Lung (tissue), 12 donors: Measurements from ENCODE around the gene FRMD4A. TPM values are rescaled to one million over a fixed set of nuclear protein-coding genes. Genes with fewer than 3 reads are reported as not detected.

ENCODE experiments used
- ATAC-seq: fragments of 200-7000 bp; cut with Tn5 transposase; one replicate; pipeline ENCODE4 v1.9.1; 2020; ENCODE audit warnings: moderate number of reproducible peaks; ENCODE audit not compliant: insufficient read depth, low FRiP score
- DNase-seq, 3 donors: peaks; one replicate each; pipeline ENCODE4 v3.0.0-alpha.2; 2013 to 2017
- H3K27ac ChIP-seq, 2 donors: one replicate each; pipeline ENCODE4 v1.5.1; 2013; ENCODE audit warnings: mild to moderate bottlenecking in 2 of 2, moderate library complexity in 2 of 2, control low read depth in 1 of 2, inconsistent platforms in 1 of 2, low read depth in 1 of 2, low read length in 1 of 2
- H3K27me3 ChIP-seq, 3 donors: one replicate each; pipeline ENCODE4 v1.5.1; 2013; ENCODE audit warnings: low read length in 2 of 3; ENCODE audit not compliant: control insufficient read depth in 3 of 3, insufficient read depth in 3 of 3
- H3K36me3 ChIP-seq, 4 donors: one replicate each; pipeline ENCODE4 v1.5.1; 2013; ENCODE audit warnings: low read length in 4 of 4, mild to moderate bottlenecking in 1 of 4, moderate library complexity in 1 of 4; ENCODE audit not compliant: control insufficient read depth in 4 of 4, insufficient read depth in 4 of 4
- H3K4me1 ChIP-seq, 5 donors: one replicate each; pipeline ENCODE4 v1.5.1; 2013; ENCODE audit warnings: low read length in 5 of 5, mild to moderate bottlenecking in 2 of 5, moderate library complexity in 1 of 5; ENCODE audit not compliant: control insufficient read depth in 5 of 5, insufficient read depth in 5 of 5
- H3K4me3 ChIP-seq: one replicate; pipeline ENCODE4 v1.5.1; 2013; ENCODE audit warnings: mild to moderate bottlenecking, control low read depth, moderate library complexity
- H3K9ac ChIP-seq, 2 donors: one replicate each; pipeline ENCODE4 v1.5.1; 2013; ENCODE audit warnings: low read length in 2 of 2, control low read depth in 1 of 2; ENCODE audit not compliant: insufficient read depth in 1 of 2
- H3K9me3 ChIP-seq, 4 donors: one replicate each; pipeline ENCODE4 v1.5.1; 2013; ENCODE audit warnings: low read length in 3 of 4, mild to moderate bottlenecking in 1 of 4, moderate library complexity in 1 of 4; ENCODE audit not compliant: control insufficient read depth in 4 of 4, insufficient read depth in 3 of 4
- CTCF ChIP-seq: IDR thresholded peaks from 2 replicates; pipeline ENCODE4 v1.5.1; 2012; ENCODE audit warnings: mild to moderate bottlenecking; ENCODE audit errors: control extremely low read depth, extremely low read depth
- WGBS, 2 donors: extraction: QIAGEN DNeasy Blood & Tissue Kit; methylation state at CpG; one replicate each; pipeline ENCODE4 v1.1.7; 2013; 5-methylcytosine and 5-hydroxymethylcytosine counted together
- polyA plus RNA-seq, 2 donors: library from polyadenylated mRNA; stranded (reverse); fragments of 200-250 nt; gene quantifications; one replicate each; pipeline ENCODE4 v1.2.1, GENCODE V29; 2013
- total RNA-seq, 2 donors: library from RNA; depleted of rRNA in 1 of 2; stranded (reverse); fragments of >200 nt in 1 of 2; gene quantifications; one replicate each; pipeline ENCODE4 v1.2.1, GENCODE V29; 2014 to 2021
- donor health status: control.
- donor health status: control.
- donor health status: Bipolar disorder and iron deficiency.
- donor health status: healthy.
- donor health status: DM: yes; HTN: yes; CAD: no.

FRMD4A gene
- total and polyA plus RNA-seq, 4 donors: 12.0 to 64.5 (median 29.3) TPM

- Histone ChIP-seq H3K9me3 (no peaks in the 10 kb centered on the region), H3K36me3 (peaks cover 0 to 9% (median 4%) of the 10 kb centered on the region in 4 donors), H3K27ac (no peak overlapping the region), H3K4me3 (no peak overlapping the region), H3K9ac (no peak overlapping the region), H3K27me3 (no peaks in the 10 kb centered on the region), H3K4me1 (peaks cover 0 to 16% (median 0%) of the 10 kb centered on the region in 5 donors)
- ATAC-seq (no peak), DNase-seq (no peak)
- no peak for TF ChIP-seq CTCF
- 93 to 94% methylated on average over 7 of the region's 7 CpGs for WGBS, 2 donors
These were observed 597.7 kb downstream of the FRMD4A start for GRCh38 chr10:13733071-13733470.

- H3K4me1 ChIP-seq: peaks cover 0 to 16% (median 0%) of the 10 kb centered on the region in 5 donors
- no peak overlapping the region for H3K9ac ChIP-seq
- no peak overlapping the region for H3K4me3 ChIP-seq
- ATAC-seq (peak; percentile 9), DNase-seq (no peak)
- H3K27me3 ChIP-seq: no peaks in the 10 kb centered on the region
- WGBS, 2 donors: 71 to 80% methylated on average over 6 of the region's 6 CpGs
- no peak overlapping the region for H3K27ac ChIP-seq
- TF ChIP-seq CTCF: no peak
- H3K9me3 ChIP-seq: no peaks in the 10 kb centered on the region
- H3K36me3 ChIP-seq: peaks cover 0 to 7% (median 3%) of the 10 kb centered on the region in 4 donors
These were observed 598.3 kb downstream of the FRMD4A start for GRCh38 chr10:13732465-13732881.

- H3K9ac ChIP-seq: no peak overlapping the region
- H3K9me3 ChIP-seq: no peaks in the 10 kb centered on the region
- H3K4me1 ChIP-seq: peaks cover 0 to 16% (median 0%) of the 10 kb centered on the region in 5 donors
- H3K27ac ChIP-seq: no peak overlapping the region
- H3K4me3 ChIP-seq: no peak overlapping the region
- no peak for DNase-seq
- no peaks in the 10 kb centered on the region for H3K27me3 ChIP-seq
- 89 to 90% methylated on average over 8 of the region's 8 CpGs for WGBS, 2 donors
- no peak for TF ChIP-seq CTCF
- peaks cover 0 to 7% (median 3%) of the 10 kb centered on the region in 4 donors for H3K36me3 ChIP-seq
- no peak for ATAC-seq
These were observed 598.9 kb downstream of the FRMD4A start for GRCh38 chr10:13731799-13732198.

- Histone ChIP-seq H3K4me1 (peaks cover 0 to 16% (median 0%) of the 10 kb centered on the region in 5 donors), H3K27me3 (no peaks in the 10 kb centered on the region), H3K9ac (no peak overlapping the region), H3K9me3 (no peaks in the 10 kb centered on the region), H3K36me3 (peaks cover 0 to 7% (median 4%) of the 10 kb centered on the region in 4 donors), H3K27ac (no peak overlapping the region), H3K4me3 (no peak overlapping the region)
- ATAC-seq: no peak
- WGBS, 2 donors: 92 to 95% methylated on average over 7 of the region's 7 CpGs
- DNase-seq: no peak
- no peak for TF ChIP-seq CTCF
These were observed 599.8 kb downstream of the FRMD4A start for GRCh38 chr10:13730956-13731355.
